Activated CD4-positive, CD25-positive, alpha-beta regulatory T cell treated with anti-CD3 and anti-CD28 coated beads, Interleukin-2, amount 50 U/mL, for 24 hours (primary cell): ENCODE measurements around the gene SLC9A9.
"Not testable (repeated sequence)": the region's sequence is repeated elsewhere in the genome, so short reads cannot be mapped to it uniquely, and the experiment has no call there.

Experiments
- ATAC-seq, 2 donors: fragments of 150-1000 bp; cut with Tn5 transposase; one replicate each; pipeline ENCODE4 v1.10.0; 2021; ENCODE audit warnings: mild to moderate bottlenecking in 1 of 2, moderate library complexity in 1 of 2

The SLC9A9 gene

GRCh38 chr3:143847787-143848631 lies at the start of gene SLC9A9:
TSS of gene SLC9A9 (minus strand) at chr3:143848468. CDS start at chr3:143848322, 146 bp downstream.
- ATAC-seq = peak; percentile 92 to 95

DNA sequence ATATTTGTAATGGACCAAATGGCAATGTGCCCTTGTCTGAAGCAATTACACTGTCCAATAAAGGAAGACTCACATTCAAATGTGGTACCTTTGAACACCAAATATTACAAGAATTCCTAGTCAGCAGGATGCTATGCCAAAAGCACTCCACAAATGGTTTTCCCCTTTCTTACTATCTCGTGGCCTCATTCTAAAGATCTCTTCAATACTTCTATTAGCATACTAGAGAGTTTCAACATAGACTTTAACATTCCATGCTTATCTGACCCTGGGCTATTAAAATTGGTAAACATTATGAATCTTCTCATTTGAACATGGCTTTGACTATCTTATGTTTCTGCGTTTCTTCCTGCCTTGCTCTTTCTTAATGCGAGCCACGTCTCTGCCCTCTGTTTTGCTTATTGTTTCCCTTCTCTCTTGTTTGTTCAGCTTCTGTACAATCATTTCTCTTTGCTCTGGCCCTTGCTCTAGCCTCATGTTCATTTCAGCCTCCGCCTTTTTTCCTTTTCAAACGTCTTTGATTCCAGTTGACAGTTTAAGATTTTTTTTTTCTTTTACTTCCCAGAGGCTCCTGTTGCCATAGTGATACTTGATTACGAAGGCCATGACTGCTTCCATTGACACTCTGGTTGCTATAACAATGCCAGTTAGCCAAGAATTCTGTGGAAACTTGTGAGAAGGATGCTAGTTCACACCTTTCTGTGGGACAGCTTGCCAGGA lies 49.5 kb upstream of the SLC9A9 start:
- no peak for ATAC-seq

DNA sequence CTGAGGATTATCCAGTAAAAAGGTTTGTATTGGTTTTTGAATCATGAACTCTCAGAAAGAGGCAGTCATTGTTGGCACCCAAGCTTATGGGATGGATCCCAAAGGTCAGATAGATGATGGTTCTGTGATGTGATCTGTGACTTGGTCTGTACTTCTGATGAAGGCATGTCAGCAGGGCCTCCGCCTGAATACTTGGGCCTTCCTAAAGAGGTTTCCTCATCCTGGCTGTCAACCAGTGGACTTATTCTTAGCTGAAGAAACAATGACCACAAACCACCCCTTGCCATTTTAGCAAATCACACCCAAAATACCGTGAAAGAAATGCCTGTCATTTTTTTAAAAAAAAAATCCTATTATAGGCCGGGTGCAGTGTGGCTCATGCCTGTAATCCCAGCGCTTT lies 48.2 kb upstream of the SLC9A9 start:
- no peak for ATAC-seq

DNA sequence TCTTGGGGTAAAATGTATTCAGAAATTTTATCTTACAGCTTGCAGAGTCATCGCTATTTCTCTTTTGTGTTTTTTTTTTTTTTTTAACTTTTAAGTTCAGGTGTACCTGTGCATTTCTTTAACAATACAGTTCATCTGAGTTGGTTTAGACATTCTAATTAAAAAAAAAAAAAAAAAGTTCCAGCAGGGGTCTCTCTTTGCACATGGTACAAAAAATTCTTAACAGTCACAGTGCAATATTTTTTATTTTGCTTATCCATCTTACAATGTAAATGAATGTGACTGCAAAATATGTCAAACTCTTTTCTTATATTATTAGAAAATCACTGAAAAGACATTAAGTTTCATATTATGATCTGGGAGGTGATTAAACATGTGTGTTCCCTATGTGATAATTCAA lies 47.5 kb upstream of the SLC9A9 start:
- ATAC-seq = no peak

DNA sequence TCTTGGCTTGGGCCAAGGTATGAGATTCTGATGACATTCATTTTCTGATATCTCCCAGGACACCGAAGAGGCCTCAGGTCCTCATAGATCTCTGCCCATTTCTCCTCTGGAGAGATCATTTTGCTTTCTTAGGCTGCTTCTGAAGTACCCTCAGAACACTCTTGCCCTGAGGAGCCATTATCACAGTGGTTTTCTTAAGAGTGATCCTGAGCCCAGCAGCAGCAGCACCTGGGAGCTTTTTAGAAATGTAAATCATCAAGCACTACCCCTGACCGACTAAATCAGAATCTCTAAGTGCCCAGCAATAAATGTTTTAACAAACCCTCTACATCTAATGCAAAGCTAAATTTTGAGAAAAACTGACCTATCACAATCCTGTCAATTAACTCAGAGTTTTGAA lies 40.6 kb upstream of the SLC9A9 start:
- no peak for ATAC-seq

DNA sequence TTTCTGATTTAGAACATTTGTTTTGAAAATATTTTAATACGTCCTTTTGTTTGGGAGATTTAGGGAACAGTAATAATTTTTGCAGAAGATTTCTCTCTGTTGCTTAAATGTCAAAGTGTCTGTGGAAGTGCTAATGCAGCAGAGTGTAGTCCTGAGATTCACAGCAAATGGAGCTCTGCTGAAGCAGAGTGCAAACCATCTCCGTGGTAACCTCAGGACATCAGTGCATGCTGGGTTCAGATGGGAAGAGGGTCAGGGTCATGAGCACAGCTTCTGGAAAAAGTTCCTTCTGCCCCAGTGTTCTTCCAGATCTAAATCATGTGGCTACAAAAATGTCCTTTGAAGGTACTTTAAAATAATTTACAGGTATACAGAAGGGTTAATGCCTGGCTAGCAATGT lies 39.9 kb upstream of the SLC9A9 start:
- ATAC-seq = no peak

GRCh38 chr3:143885780-143886427 lies 37.6 kb upstream of the SLC9A9 start:
- peak; percentile 53 to 71 for ATAC-seq

DNA sequence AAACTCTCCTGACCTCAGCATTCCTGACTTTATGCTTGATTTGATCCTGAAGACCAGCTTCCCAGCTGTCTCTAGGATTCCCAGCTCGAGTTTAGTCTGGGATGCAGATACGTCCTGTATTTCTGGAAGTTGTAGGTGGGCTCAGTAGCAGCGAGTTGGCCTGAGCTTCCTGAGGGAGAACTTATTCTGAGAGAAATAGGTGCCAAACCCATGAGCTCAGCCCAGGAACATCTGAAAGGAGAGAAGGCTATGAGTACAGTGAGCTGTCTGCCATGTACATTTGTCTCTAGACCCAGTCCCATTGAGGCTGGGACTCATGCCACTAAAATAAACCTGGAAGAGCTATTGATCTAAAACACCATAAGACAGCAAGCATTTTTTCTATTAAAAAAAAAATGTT lies 36.6 kb upstream of the SLC9A9 start:
- no peak for ATAC-seq

- ATAC-seq = no peak
Measured at GRCh38 chr3:143883151-143883550, 34.9 kb upstream of the SLC9A9 start.

- ATAC-seq = no peak
Measured at GRCh38 chr3:143881095-143881494, 32.8 kb upstream of the SLC9A9 start.

DNA sequence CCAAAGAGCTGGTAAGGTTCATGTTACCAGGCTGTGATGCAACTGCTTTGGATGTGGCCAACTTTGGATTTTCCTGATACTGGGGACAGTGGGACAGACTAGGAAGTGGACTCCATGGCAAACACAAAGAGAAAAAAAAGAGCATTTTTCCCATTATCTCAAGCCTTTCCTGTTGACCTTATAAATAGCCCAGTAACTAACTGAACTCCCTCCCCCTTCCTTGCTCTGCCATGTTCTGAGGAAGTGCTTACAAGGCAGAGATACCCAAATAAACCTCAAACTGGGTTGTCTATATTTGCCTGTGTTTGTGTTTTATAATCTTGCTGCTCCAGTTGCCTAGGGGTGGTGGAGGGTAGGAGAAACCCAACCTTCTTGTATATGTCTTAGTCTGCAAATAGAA lies 27.3 kb upstream of the SLC9A9 start:
- ATAC-seq = no peak

- not testable (repeated sequence) for ATAC-seq
Measured at GRCh38 chr3:143873553-143873952, 25.3 kb upstream of the SLC9A9 start.

DNA sequence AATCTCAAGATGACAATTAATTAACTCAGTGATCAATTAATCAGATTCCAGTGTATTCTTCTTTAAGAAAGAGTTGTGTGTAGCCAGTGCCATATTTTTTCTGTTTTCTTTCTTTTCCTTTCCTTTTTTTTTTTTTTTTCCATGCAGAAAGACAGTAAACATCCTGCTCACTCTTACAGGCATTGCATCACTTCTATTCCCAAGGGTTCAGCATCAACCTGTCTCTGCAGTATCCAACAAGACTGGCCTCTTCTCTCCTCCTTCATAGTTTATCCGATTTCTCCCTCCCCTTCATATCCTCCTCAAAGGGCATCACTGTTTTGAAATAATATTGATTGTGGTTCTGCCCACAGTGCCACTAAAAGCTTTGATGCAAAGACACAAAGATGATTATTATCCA lies 17.0 kb upstream of the SLC9A9 start:
- ATAC-seq = no peak

DNA sequence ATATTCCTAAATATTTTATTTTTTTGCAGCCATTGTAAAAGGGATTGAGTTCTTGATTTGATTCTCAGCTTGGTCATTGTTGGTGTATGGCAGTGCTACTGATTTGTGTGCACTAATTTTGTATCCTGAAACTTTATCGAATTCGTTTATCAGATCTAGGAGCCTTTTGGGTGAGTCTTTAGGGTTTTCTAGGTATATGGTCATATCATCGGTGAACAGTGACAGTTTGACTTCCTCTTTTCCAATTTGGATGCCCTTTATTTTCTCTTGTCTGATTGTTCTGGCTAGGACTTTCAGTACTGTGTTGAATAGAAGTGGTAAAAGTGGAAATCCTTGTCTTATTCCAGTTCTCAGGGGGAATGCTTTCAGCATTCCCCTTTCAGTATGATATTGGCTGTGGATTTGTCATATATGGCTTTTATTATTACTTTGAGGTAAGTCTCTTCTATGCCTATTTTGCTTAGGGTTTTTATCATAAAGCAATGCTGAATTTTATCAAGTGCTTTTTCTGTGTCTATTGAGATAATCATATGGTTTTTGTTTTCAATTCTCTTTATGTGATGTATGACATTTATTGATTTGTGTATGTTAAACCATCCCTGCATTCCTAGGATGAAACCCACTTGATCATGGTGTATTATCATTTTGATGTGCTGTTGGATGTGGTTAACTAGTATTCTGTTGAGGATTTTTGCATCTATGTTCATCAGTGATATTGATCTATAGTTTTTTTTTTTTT lies 11.4 kb upstream of the SLC9A9 start:
- ATAC-seq = no peak

DNA sequence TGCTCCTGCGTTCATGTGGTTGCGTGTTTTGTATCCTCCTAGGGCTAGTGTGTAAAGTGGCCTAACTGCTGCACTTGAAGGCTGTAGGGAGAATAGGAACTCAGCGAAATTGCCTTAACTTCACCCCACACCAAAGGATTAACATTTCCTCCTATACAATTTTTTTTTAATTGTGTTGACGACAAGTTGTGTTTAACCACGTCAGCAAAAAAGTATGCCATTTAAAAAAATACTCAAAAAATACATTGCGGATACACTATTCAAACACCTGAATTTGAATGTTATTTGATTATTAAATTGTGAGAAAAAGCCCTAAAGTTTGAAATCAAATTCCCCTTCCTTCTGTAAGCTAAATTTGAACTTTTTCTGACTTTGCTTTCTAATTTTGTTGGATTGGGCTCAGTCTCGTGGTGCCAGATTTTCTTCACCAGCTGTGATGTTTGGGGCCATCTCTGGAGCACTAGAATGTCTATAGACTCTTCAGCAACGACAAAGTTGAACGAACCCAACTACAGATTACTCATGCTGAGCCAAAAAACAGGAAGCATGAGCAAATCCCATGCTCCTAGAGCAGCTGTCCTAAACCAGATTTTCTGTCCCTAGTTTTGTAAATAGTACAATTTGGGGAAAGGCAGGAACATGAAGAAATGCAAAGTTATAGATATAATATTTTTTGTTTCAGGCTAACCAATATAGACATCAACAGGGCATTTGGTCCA lies 8.1 kb upstream of the SLC9A9 start:
- ATAC-seq = no peak

- peak; percentile 38 to 48 for ATAC-seq
Measured at GRCh38 chr3:143855183-143855582, 6.9 kb upstream of the SLC9A9 start.

DNA sequence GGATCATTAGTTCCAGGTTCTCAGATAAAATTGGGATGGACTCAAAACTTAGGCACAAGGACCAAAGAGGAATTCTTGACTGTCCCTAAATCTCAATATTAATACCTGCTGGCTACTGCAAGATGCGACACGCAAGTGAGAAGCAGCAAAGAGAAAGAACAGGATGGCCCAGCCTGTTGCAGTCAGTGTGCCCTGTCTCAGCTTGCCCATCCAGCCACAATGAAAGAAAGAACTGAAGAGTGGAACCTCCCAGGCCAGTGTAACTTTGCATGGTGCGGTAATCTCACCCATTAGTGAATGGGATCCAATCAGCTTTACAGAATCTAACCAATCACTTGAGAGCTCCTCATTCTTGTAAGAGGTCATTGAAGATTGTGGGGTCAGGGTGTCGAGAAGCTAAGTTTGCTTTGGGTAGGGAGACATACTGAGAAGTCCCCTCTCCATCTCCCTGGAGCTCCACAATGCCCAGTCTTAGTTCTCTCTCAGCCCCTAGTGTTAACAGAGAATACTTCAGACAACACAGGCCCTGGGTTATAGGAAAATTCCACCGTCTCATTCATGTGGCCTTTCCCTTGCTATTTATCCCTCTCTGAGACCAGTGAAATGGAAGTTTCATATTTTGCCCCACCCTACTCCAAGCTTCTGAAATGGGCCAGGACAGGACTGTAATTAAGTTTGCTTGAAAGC lies 3.2 kb upstream of the SLC9A9 start:
- no peak for ATAC-seq

- no peak for ATAC-seq
Measured at GRCh38 chr3:143850877-143851276, 2.6 kb upstream of the SLC9A9 start.

- ATAC-seq = no peak
Measured at GRCh38 chr3:143849854-143850549, 1.7 kb upstream of the SLC9A9 start.

DNA sequence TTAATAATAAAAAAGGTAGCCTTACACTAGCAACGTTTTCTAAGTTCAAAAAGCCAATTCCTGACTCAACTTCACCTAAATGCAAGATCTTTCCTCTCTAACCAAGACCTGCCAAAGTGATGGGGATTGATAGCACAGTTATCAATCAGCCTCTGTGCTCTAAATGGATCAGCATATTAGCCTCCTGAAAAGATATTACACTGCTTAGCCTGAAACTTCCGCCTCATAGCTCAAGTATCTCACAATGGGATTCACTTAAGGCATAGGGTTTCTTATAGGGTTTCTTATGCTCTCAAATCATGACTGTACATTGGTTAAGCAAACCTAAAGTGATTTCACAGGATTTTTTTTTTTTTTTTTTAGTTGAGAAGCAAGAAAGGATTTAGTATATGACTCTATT lies 436 bp upstream of the SLC9A9 start:
- ATAC-seq = peak; percentile 19 to 22

DNA sequence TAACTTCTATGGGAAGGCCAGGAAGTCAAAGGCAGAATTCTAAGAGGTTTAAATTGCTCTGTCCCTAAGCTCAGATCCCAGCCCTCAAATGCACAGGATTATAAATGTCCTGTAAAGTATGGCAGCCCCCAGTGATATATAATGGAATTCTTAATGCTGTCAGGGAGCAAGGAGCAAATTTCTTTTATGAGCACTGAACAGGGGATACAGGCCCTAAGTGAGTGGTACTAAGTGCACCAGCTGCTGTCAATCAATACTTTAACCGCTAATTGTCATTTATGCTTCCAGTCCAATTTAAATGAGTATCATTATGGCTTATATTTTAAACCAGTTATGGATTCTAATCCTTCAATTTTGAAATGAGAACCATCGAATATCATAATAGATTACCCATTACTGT lies 4.7 kb downstream of the SLC9A9 start:
- no peak for ATAC-seq
